ENCODE data around the gene FOXC1. TPM values are rescaled to one million over a fixed set of nuclear protein-coding genes. Genes with fewer than 3 reads are reported as not detected.

Gene FOXC1
- polyA plus RNA-seq, 1 donor from 2014 or later, result 0.09 TPM

GRCh38 chr6:1630212-1630770, 20.6 kb downstream of the FOXC1 start:
- H3K27ac ChIP-seq (ENCODE audit: low read length), result no peak overlapping the region
- H2AFZ ChIP-seq (ENCODE audit: low read depth, low read length), result no peak overlapping the region
- H3K4me2 ChIP-seq (ENCODE audit: low read length), result no peak overlapping the region
- H3K4me3 ChIP-seq (ENCODE audit: low read length), result no peak overlapping the region
- peaks cover 40% of the 10 kb centered on the region for H3K27me3 ChIP-seq (ENCODE audit: insufficient read depth, low read depth, low read length)
- H3F3A ChIP-seq (ENCODE audit: insufficient read depth, low read length, poor library complexity, severe bottlenecking), result no peaks in the 10 kb centered on the region
- no peaks in the 10 kb centered on the region for H3K79me2 ChIP-seq (replicated peaks; ENCODE audit: insufficient read depth, low read length)
- no peaks in the 10 kb centered on the region for H3K9me3 ChIP-seq (ENCODE audit: low read length)
- no peaks in the 10 kb centered on the region for H3K36me3 ChIP-seq (ENCODE audit: insufficient read depth, low read length)
- H3K9me2 ChIP-seq (ENCODE audit: insufficient read depth, low read length), result no peaks in the 10 kb centered on the region
- no peaks in the 10 kb centered on the region for H4K20me1 ChIP-seq (ENCODE audit: insufficient read depth)
- no peak overlapping the region for H3K9ac ChIP-seq (ENCODE audit: low read length)
- TF ChIP-seq EP300 (conservative IDR thresholded peaks at IDR 0.05; ENCODE audit: poor library complexity, severe bottlenecking), result no peak
- TF ChIP-seq RAD21 (conservative IDR thresholded peaks at IDR 0.05), result no peak
- no peak for TF ChIP-seq MXI1 (conservative IDR thresholded peaks at IDR 0.05; ENCODE audit: poor library complexity, severe bottlenecking)
- TF ChIP-seq, protein P1, sequence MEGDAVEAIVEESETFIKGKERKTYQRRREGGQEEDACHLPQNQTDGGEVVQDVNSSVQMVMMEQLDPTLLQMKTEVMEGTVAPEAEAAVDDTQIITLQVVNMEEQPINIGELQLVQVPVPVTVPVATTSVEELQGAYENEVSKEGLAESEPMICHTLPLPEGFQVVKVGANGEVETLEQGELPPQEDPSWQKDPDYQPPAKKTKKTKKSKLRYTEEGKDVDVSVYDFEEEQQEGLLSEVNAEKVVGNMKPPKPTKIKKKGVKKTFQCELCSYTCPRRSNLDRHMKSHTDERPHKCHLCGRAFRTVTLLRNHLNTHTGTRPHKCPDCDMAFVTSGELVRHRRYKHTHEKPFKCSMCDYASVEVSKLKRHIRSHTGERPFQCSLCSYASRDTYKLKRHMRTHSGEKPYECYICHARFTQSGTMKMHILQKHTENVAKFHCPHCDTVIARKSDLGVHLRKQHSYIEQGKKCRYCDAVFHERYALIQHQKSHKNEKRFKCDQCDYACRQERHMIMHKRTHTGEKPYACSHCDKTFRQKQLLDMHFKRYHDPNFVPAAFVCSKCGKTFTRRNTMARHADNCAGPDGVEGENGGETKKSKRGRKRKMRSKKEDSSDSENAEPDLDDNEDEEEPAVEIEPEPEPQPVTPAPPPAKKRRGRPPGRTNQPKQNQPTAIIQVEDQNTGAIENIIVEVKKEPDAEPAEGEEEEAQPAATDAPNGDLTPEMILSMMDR (IDR thresholded peaks at IDR 0.05; ENCODE audit: poor library complexity, severe bottlenecking), result no peak
- no peak for TF ChIP-seq SMC3 (conservative IDR thresholded peaks at IDR 0.05; ENCODE audit: poor library complexity)
- no peak for TF ChIP-seq POLR2AphosphoS5 (IDR thresholded peaks at IDR 0.05)
- TF ChIP-seq REST (IDR thresholded peaks at IDR 0.05; ENCODE audit: borderline replicate concordance), result no peak
- no peak for TF ChIP-seq EZH2 (IDR thresholded peaks at IDR 0.05; ENCODE audit: borderline replicate concordance, insufficient read depth, low read length, poor library complexity, severe bottlenecking)
- no peak for TF ChIP-seq TAF1 (IDR thresholded peaks at IDR 0.05; ENCODE audit: low read depth)

DNA sequence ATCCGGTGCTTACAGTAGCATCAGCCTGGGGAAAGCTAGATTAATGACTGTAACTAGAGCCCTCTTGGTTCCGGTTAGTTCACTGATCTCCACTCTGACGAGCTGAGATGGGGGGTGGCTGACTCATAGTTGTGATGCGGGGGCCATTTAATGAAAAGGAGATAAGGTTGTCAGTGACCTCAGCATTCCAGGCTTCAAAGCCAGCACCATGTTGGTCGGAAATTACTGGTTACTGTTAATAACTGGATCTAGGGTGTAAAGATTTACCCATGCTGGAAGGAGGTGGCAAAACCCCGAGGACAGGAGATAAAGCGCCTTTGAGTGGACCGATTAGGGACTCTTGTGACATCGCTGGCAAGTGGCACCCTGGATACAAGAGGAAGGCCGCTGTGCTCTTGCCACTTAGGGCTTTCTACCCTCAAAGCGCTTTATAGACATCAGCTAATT, 21.1 kb downstream of the FOXC1 start:
- Histone ChIP-seq H4K20me1 (ENCODE audit: insufficient read depth) (no peaks in the 10 kb centered on the region), H3K9me2 (ENCODE audit: insufficient read depth, low read length) (no peaks in the 10 kb centered on the region), H3K9ac (ENCODE audit: low read length) (no peak overlapping the region), H3K36me3 (ENCODE audit: insufficient read depth, low read length) (no peaks in the 10 kb centered on the region), H3K27ac (ENCODE audit: low read length) (no peak overlapping the region), H2AFZ (ENCODE audit: low read depth, low read length) (no peak overlapping the region), H3K9me3 (ENCODE audit: low read length) (no peaks in the 10 kb centered on the region), H3K27me3 (ENCODE audit: insufficient read depth, low read depth, low read length) (peaks cover 35% of the 10 kb centered on the region), H3K4me2 (ENCODE audit: low read length) (no peak overlapping the region), H3K79me2 (replicated peaks; ENCODE audit: insufficient read depth, low read length) (no peaks in the 10 kb centered on the region), H3K4me3 (ENCODE audit: low read length) (no peak overlapping the region), H3F3A (ENCODE audit: insufficient read depth, low read length, poor library complexity, severe bottlenecking) (no peaks in the 10 kb centered on the region)
- TF ChIP-seq TAF1 (IDR thresholded peaks at IDR 0.05; ENCODE audit: low read depth), result no peak
- TF ChIP-seq EP300 (conservative IDR thresholded peaks at IDR 0.05; ENCODE audit: poor library complexity, severe bottlenecking), result no peak
- no peak for TF ChIP-seq EZH2 (IDR thresholded peaks at IDR 0.05; ENCODE audit: borderline replicate concordance, insufficient read depth, low read length, poor library complexity, severe bottlenecking)
- no peak for TF ChIP-seq POLR2AphosphoS5 (IDR thresholded peaks at IDR 0.05)
- TF ChIP-seq, protein P1 (IDR thresholded peaks at IDR 0.05; ENCODE audit: poor library complexity, severe bottlenecking), result no peak
- TF ChIP-seq SMC3 (conservative IDR thresholded peaks at IDR 0.05; ENCODE audit: poor library complexity), result no peak
- TF ChIP-seq REST (IDR thresholded peaks at IDR 0.05; ENCODE audit: borderline replicate concordance), result no peak
- no peak for TF ChIP-seq RAD21 (conservative IDR thresholded peaks at IDR 0.05)
- no peak for TF ChIP-seq MXI1 (conservative IDR thresholded peaks at IDR 0.05; ENCODE audit: poor library complexity, severe bottlenecking)

Data from neural cell (in vitro differentiated cells).